GM12878 (cell line): ENCODE measurements around the gene TACC2. TPM values are rescaled to one million over a fixed set of nuclear protein-coding genes. Genes with fewer than 3 reads are reported as not detected.

Experiments used
- ATAC-seq: fragments of 200-7000 bp; cut with Tn5 transposase; 3 replicates; pipeline ENCODE4 v1.9.1; 2020; ENCODE audit warnings: mild to moderate bottlenecking, moderate library complexity
- BruUV-seq: library from RNA; stranded (reverse); fragments of 400-500 nt; replicated peaks from 2 replicates; lab custom pipeline; 2021; lab: Mats Ljungman, UMichigan
- CTCF ChIA-PET: fragments of 300-600 bp; sonication (Branson Sonifier 250); formaldehyde crosslinking; extraction: SDS; loops from one replicate; lab custom pipeline; 2021; ENCODE audit warnings: inconsistent platforms; lab: Yijun Ruan, JAX
- POLR2A ChIA-PET: fragments of 350-600 bp; formaldehyde crosslinking; extraction: SDS; loops from one replicate; lab custom pipeline; 2021; ENCODE audit warnings: inconsistent platforms; lab: Charles Lee
- RAD21 ChIA-PET: fragments of 300-600 bp; sonication (Branson Sonifier 250); formaldehyde crosslinking; loops from one replicate; lab custom pipeline; 2023; ENCODE audit warnings: antibody characterized with exemption; ENCODE audit not compliant: unreplicated experiment; lab: Charles Lee
- SMC1A ChIA-PET: fragments of 300-600 bp; sonication (Branson Sonifier 250); formaldehyde crosslinking; loops from one replicate; lab custom pipeline; 2023; ENCODE audit not compliant: unreplicated experiment, uncharacterized antibody; lab: Charles Lee
- DNase-seq: peaks from one replicate; pipeline ENCODE4 v3.0.0-alpha.2; 2011; ENCODE audit warnings: low read depth, low spot score
- FAIRE-seq: peaks from 3 replicates; lab custom pipeline; 2011; peaks lifted over from hg19 to GRCh38; lab: Jason Lieb, UNC
- H2AFZ ChIP-seq: 2 replicates; pipeline ENCODE4 v1.6.0; 2011; ENCODE audit warnings: low read depth, low read length, control low read depth; ENCODE audit not compliant: control insufficient read depth
- H3K27ac ChIP-seq: 2 replicates; pipeline ENCODE4 v1.5.1; 2011; ENCODE audit warnings: control low read depth; ENCODE audit not compliant: control insufficient read depth, insufficient read depth
- H3K27me3 ChIP-seq, 2 experiments: replicated peaks in 1 of 2; 2 replicates each; pipeline versions ENCODE4 v1.6.0 to v1.6.1; 2011; ENCODE audit warnings: low read length in 1 of 2; ENCODE audit not compliant: control insufficient read depth in 2 of 2, insufficient read depth in 2 of 2
- H3K36me3 ChIP-seq, 2 experiments: 2 replicates each; pipeline ENCODE4 v1.5.1; 2011; ENCODE audit warnings: low read length in 1 of 2; ENCODE audit not compliant: control insufficient read depth in 2 of 2, insufficient read depth in 2 of 2
- H3K4me1 ChIP-seq: 2 replicates; pipeline ENCODE4 v1.6.1; 2011; ENCODE audit warnings: mild to moderate bottlenecking, low read length, moderate library complexity, mixed read lengths; ENCODE audit not compliant: control insufficient read depth, insufficient read depth
- H3K4me2 ChIP-seq: 2 replicates; pipeline ENCODE4 v1.6.0; 2011; ENCODE audit warnings: control low read depth; ENCODE audit not compliant: control insufficient read depth, insufficient read depth
- H3K4me3 ChIP-seq: fragments of 200-600 bp; sonication (generic); 2 replicates; pipeline ENCODE4 v1.5.1; 2016
- H3K79me2 ChIP-seq: 2 replicates; pipeline ENCODE4 v1.6.0; 2011; ENCODE audit warnings: low read length; ENCODE audit not compliant: control insufficient read depth, insufficient read depth
- H3K9ac ChIP-seq: 2 replicates; pipeline ENCODE4 v1.8.0; 2011; ENCODE audit warnings: low read length, control low read depth, mixed read lengths; ENCODE audit not compliant: control insufficient read depth, insufficient read depth
- H3K9me3 ChIP-seq: replicated peaks from 3 replicates; pipeline ENCODE4 v1.5.1; 2011; ENCODE audit warnings: mild to moderate bottlenecking, low read length; ENCODE audit not compliant: control insufficient read depth, insufficient read depth
- H4K20me1 ChIP-seq: 2 replicates; pipeline ENCODE4 v1.6.0; 2011; ENCODE audit not compliant: control insufficient read depth, insufficient read depth
- EGR1 ChIP-seq, 2 experiments: IDR thresholded peaks; 1 replicate in 1 of 2; 2 replicates in 1 of 2; pipeline ENCODE4 v1.6.1; 2011 to 2012; ENCODE audit warnings: low read depth in 2 of 2, low read length in 2 of 2, borderline replicate concordance in 1 of 2, mild to moderate bottlenecking in 1 of 2, moderate library complexity in 1 of 2
- GATAD2B ChIP-seq: fragments of 450-650 bp; conservative IDR thresholded peaks from 2 replicates; pipeline ENCODE4 v1.6.1; 2017; ENCODE audit warnings: low read depth, mild to moderate bottlenecking, moderate library complexity
- IKZF2 ChIP-seq, 2 experiments: fragments of 450-650 bp; IDR thresholded peaks; 2 replicates each; pipeline ENCODE4 v1.6.1; 2017; ENCODE audit warnings: mild to moderate bottlenecking in 2 of 2, moderate library complexity in 2 of 2
- NFYB ChIP-seq: IDR thresholded peaks from 2 replicates; pipeline ENCODE4 v1.6.1; 2011; ENCODE audit warnings: low read depth, mild to moderate bottlenecking, low read length, improper control_type of control experiment, moderate library complexity; ENCODE audit not compliant: insufficient read depth
- NKRF ChIP-seq: fragments of 450-650 bp; conservative IDR thresholded peaks from 2 replicates; pipeline ENCODE4 v1.6.1; 2017; ENCODE audit warnings: mild to moderate bottlenecking, moderate library complexity
- SMC3 ChIP-seq: IDR thresholded peaks from 2 replicates; pipeline ENCODE4 v1.6.1; 2011; ENCODE audit warnings: low read length, improper control_type of control experiment, borderline replicate concordance
- ZNF384 ChIP-seq: IDR thresholded peaks from 2 replicates; pipeline ENCODE4 v1.6.1; 2012; ENCODE audit warnings: low read depth, mild to moderate bottlenecking, low read length, improper control_type of control experiment, borderline replicate concordance
- WGBS: methylation state at CpG from one replicate; pipeline ENCODE4 v1.1.6; 2016; ENCODE audit warnings: low lambda C conversion rate; ENCODE audit not compliant: insufficient replicate concordance, insufficient coverage; ENCODE audit errors: missing lambda C conversion rate; 5-methylcytosine and 5-hydroxymethylcytosine counted together
- in situ Hi-C: fragments of 300-500 bp; cut with MboI; formaldehyde crosslinking; loops from 9 replicates; pipeline ENCODE4 v1.14.3; 2018; ENCODE audit warnings: mixed read lengths
- intact Hi-C: fragments of 100-400 bp; cut with micrococcal nuclease; formaldehyde crosslinking; loops from one replicate; pipeline ENCODE4 v1.14.2; 2022; ENCODE audit not compliant: unreplicated experiment
- polyA plus RNA-seq, 11 experiments: library from polyadenylated mRNA; depleted of rRNA in 4 of 11; unstranded in 6 of 11; stranded (reverse) in 5 of 11; fragments of >200 nt; fragmentation: Nextera tagmentation in 4 of 11; fragmentation: Illumina TruSeq in 1 of 11; extraction: Ambion mirVana in 4 of 11; extraction: Trizol in 1 of 11; gene quantifications; 1 replicate in 1 of 11; 2 replicates in 10 of 11; pipeline versions ENCODE4 v1.2.1 to v1.2.3, GENCODE V29; 2011 to 2016; ENCODE audit warnings: inconsistent platforms in 2 of 11, missing spikeins in 2 of 11, low read depth in 1 of 11
- total RNA-seq, 4 experiments: library from RNA; depleted of rRNA in 3 of 4; stranded (reverse); fragments of >200 nt in 3 of 4; fragmentation: Illumina TruSeq in 1 of 4; extraction: Trizol in 1 of 4; gene quantifications; 2 replicates each; pipeline versions ENCODE4 v1.2.1 to v1.2.3, GENCODE V29; 2013 to 2021

TACC2 gene
- total and polyA plus RNA-seq, 10 of the 15 experiments (the other 5 are each of a cell fraction or from before 2014, with no cell fraction given), result 0.07 to 0.64 (median 0.13) TPM; not detected in 5

- ChIA-PET SMC1A (no interaction called here), CTCF (no interaction called here), RAD21 (no interaction called here), POLR2A (no interaction called here)
- no peak for TF ChIP-seq NFYB
- TF ChIP-seq SMC3, result no peak
- no peak for TF ChIP-seq NKRF
- no peak for TF ChIP-seq ZNF384
- TF ChIP-seq IKZF2 (IDR thresholded peaks at IDR 0.05), result no peak
- no peak for TF ChIP-seq EGR1 (IDR thresholded peaks at IDR 0.05; ENCODE audit: borderline replicate concordance in 1 of 2, low read depth in 2 of 2, low read length in 2 of 2)
- TF ChIP-seq GATAD2B, result no peak
- Histone ChIP-seq H3K4me1 (no peaks in the 10 kb centered on the region), H3K9me3 (no peaks in the 10 kb centered on the region), H3K79me2 (no peaks in the 10 kb centered on the region), H3K27me3 (peaks cover 2% of the 10 kb centered on the region in 2 experiments; a peak in 2 of 4 replicates), H3K4me2 (no peak overlapping the region), H3K4me3 (no peak overlapping the region), H2AFZ (no peak overlapping the region), H3K27ac (no peak overlapping the region), H3K9ac (no peak overlapping the region), H3K36me3 (no peaks in the 10 kb centered on the region), H4K20me1 (no peaks in the 10 kb centered on the region)
- FAIRE-seq, result no peak
- no TSS peak for BruUV-seq
- WGBS, result 50% methylated on average over 4 of the region's 4 CpGs
- no peak for DNase-seq
- in situ Hi-C loops (no loop called here), intact Hi-C loops (no loop called here)
- no peak for ATAC-seq
These were observed 196.7 kb downstream of the TACC2 start for GRCh38 chr10:122185643-122186042.
